HG02763 (cell line): ENCODE data around the gene LRGUK.
"Not testable (repeated sequence)": the region's sequence is repeated elsewhere in the genome, so short reads cannot be mapped to it uniquely, and the experiment has no call there.

ENCODE experiments used
- ATAC-seq: cut with Tn5 transposase; IDR thresholded peaks from one replicate; pipeline ENCODE4 v1.9.1; 2021; ENCODE audit warnings: mild to moderate bottlenecking, moderate library complexity; ENCODE audit not compliant: unreplicated experiment

Gene LRGUK

DNA sequence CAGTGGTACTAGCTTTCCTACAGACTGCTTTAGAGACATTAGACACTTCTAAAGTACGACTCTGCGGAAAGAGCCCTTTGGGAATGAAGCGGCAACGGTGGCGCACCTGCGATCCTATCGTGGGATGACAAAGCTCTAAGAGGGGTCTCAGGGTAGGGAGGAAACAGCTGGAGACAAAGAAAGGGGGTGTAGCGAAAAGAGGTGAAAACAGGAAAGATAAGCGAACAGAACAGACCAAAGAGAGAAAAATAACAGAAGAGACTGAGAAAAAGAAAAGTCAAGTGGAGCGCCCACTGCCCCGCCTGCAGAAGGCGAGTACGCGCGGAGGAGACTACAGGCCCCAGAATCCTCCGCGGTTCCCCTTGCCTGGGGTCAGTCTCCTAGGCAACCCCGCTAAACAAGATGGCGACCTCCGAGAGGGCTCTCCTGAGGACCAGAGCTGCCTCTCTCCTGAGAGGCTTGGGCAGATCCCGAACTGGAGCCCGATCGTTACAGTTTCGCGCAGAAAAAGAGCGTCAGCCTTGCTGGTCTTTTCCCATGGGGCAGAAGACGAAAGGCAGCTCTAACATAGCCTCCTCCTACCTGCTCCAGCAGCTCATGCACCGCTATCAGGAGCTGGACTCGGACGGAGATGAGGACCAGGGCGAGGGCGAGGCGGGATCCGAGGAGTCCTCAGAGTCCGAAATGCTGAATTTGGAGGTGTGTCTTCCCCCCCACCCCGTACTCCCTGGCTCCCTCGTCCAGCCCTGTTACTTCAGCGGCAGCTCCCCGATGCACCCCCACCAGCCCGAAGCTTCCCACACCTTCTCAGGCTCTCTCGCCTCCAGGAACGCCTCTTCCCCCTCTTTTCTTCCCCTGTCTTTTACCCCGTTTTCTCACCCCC lies at the start of gene LRGUK:
LRGUK (plus strand) TSS at position 375 of the 883 bp plus-strand sequence; CDS start at position 403, 28 bp downstream.
- ATAC-seq: peak; percentile 100

GRCh38 chr7:134077560-134077959 lies 49.6 kb upstream of the LRGUK start:
- not testable (repeated sequence) for ATAC-seq

GRCh38 chr7:134078991-134079390 lies 48.1 kb upstream of the LRGUK start:
- ATAC-seq: no peak

- no peak for ATAC-seq
Measured at GRCh38 chr7:134081695-134082094, 45.4 kb upstream of the LRGUK start.

GRCh38 chr7:134083766-134084487 lies 43.2 kb upstream of the LRGUK start:
- ATAC-seq: no peak

DNA sequence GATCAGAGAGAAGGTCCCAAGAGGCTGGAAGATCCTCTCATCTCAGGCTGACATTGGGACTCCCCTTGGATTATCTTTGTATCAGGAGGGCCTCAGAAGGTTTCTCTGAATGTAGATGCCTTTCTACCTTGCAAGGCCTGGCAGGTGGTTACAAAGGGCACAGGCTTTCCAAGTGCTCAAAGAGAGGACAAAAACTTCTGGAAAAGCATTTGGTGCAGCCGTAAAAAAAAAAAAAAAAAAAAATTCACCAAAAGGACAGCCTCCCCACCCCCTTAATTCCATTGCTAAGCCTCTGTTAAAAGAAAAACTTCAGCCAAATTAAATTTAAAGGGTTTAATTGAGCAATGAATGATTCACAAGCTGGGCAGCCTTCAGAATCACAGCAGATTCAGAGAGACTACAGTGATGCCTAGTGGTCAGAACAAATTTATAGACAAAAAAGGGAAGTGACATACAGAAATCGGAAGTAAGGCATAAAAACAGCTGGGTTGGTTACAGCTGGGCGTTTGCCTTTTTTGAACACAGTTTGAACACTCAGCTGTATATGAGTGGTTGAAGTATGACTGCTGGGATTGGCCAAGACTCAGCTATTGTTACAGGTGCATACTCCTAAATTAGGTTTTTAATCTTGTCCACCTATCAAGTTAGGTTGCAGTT lies 42.5 kb upstream of the LRGUK start:
- no peak for ATAC-seq

DNA sequence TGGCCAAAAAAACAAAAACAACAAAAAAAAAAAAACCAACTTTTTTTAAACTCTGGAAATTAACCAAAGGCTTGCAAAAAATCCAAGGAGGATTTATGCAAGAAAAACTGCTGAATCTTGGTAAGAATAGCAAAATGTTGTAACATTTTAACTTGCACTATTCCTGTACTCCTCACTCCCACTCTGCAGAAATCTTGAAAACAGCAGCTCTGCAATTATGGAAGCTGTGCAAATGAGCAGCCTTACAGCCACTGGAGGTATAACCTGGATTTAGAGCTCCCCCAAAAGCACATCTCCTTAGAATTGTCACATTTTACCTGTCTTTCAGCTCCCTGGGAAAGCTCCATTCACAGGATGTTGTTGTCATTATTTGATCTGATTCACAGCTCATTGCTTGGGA lies 41.8 kb upstream of the LRGUK start:
- ATAC-seq: no peak

DNA sequence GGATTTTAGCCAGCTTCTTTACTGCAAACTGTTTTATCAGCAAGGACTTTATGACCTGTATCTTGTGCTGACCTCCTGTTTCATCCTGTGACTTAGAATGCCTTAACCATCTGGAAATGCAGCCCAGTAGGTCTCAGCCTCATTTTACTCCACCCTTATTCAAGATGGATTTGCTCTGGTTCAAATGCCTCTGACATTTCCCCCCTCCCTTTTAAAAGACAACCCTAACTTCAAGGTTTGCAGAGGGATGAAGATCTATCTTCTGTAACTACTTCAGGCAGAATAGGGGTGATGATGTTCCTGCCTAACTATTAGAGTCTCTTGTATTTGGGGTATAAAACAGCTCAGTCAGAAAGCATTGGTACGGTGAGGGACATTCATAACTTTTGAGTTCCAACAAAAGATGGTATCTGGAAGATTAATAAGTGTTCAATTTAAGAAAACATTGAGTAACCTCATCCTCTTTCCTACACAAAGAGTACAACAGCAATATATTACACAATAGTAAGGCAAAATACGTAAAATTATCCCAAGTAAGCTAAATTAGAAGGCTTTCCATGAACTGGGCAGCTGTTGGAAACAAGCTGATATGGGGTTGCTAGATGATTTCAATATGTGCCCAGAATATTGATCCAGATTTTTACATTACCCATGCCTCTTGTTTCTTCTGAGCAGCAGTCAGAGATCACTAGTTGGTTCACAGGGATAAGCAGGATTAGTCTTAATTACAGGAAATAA lies 40.0 kb upstream of the LRGUK start:
- no peak for ATAC-seq

- no peak for ATAC-seq
Measured at GRCh38 chr7:134088199-134088598, 38.9 kb upstream of the LRGUK start.

GRCh38 chr7:134089446-134089845 lies 37.7 kb upstream of the LRGUK start:
- ATAC-seq: no peak

GRCh38 chr7:134098072-134098471 lies 29.1 kb upstream of the LRGUK start:
- no peak for ATAC-seq

DNA sequence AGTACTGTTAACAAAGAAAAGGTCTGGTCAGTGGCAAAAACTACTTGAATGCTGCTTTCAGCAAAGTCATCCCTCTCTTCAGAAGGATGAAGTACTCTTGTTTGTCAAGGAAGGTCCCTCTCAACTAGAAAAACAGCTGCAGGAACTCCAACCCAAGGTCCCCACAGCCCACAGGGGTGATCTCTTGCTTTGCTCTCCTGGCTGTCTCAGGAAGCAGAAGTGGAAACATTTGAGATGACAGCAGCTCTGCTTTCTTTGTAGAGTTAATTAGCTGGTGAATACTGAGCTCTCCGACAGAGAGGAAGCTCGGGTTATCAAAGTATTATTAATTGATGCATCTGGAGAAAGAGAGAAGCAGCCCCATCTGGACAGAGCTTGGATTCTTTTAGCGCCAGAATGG lies 25.4 kb upstream of the LRGUK start:
- no peak for ATAC-seq

DNA sequence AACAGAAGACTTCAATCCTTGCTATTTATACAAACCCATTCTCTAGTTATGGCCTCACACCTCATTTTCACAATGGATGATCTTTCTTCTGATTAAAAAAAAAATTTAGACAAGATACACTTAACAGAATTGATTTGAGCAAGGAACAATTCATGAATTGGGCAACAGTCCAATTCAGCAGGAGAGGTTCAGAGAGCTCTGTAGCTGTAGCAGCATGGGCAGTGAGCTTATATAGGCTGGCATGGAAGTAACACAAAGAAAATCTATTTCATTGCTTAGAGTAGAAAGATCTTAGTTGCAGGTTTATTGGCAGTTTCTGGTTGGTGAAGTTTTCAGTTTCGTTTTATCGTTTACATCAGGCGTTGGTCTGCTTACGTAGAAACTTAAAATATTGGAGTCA lies 23.0 kb upstream of the LRGUK start:
- no peak for ATAC-seq

- ATAC-seq: no peak
Measured at GRCh38 chr7:134105841-134106240, 21.3 kb upstream of the LRGUK start.

DNA sequence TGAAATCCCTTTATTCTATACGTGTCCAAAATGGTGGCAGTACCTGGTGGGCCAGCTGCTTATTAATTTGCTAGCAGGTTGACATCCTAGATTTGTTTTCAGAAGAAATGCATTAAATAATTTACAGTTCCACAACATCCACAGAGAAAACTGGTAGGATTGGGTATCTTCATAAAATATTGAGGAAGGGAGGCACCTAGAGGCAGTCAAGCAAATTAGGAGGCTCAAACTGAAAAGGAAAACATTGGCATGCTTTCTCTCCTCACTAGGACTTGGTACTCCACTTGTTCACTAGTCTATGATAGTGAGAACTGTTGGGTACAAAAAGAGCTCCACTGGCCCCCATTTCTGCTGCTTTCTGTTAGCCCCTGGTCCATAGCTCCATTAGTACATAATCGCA lies 18.3 kb upstream of the LRGUK start:
- no peak for ATAC-seq

GRCh38 chr7:134113655-134114054 lies 13.5 kb upstream of the LRGUK start:
- ATAC-seq: no peak

- ATAC-seq: no peak
Measured at GRCh38 chr7:134114992-134115391, 12.1 kb upstream of the LRGUK start.

- ATAC-seq: no peak
Measured at GRCh38 chr7:134120405-134120804, 6.7 kb upstream of the LRGUK start.

GRCh38 chr7:134121632-134122139 lies 5.5 kb upstream of the LRGUK start:
- ATAC-seq: no peak

GRCh38 chr7:134122980-134123379 lies 4.2 kb upstream of the LRGUK start:
- no peak for ATAC-seq

DNA sequence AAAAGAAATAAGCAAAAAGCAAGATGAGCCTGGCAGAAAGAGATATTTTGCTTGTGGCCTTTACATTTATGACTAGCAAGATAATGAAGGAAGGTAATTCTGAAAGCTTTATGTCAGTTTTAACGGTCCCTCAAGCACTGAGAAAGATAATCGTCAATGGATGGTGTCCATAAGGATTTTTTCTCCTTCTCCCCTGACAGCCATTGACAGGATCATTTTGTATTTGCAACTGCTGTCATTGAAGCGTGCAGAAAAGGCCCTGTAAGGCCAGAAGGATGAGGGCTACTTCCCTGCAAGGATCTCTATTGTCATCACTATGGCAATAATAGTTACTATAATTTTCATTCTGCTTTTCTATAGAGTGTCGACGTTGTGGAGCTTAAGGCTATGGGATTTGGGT lies 994 bp upstream of the LRGUK start:
- ATAC-seq: no peak
